ENCODE measurements around the gene QSOX1.

The QSOX1 gene

DNA sequence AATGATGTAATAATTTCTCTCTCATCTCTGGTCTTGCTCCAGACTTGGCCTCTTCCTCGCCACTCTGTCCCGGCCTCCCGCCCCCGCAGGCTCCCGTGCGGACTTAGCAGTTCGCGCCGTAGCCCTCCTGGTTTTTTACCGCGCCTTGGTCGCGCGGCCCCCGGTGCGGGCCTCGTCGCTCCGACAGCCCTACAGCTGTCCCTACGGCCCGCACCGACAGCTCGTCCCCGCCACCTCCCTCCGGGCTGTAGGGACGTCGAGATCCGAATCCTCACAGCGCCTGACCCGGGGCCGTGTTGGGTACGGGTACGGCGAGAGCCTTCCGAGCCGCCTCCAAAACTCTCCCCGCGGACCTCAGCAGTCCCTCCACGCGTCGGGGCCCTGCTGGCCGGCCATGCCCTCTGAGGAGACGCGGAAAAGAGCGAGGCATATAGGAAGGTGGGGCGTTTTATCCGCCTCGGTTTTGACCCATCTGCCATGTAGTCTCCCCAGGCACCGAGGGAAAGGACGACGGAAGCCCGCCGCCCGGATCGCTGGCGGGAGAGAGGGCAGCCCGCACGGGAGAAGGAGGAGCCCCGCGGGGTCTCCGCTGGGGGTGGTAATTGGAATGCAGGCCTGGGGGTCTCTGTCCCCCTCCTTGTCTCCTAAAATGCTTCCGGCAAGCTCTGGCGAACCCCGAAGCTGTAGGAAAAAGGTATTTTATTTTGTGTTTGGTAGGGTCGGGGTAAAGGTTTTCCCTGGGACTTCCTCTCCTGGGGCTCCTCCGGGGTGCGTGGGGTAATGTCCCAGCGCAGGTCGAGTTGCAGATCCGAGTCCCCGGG, 78.7 kb downstream of the QSOX1 start:
- TF ChIP-seq, protein P1, sequence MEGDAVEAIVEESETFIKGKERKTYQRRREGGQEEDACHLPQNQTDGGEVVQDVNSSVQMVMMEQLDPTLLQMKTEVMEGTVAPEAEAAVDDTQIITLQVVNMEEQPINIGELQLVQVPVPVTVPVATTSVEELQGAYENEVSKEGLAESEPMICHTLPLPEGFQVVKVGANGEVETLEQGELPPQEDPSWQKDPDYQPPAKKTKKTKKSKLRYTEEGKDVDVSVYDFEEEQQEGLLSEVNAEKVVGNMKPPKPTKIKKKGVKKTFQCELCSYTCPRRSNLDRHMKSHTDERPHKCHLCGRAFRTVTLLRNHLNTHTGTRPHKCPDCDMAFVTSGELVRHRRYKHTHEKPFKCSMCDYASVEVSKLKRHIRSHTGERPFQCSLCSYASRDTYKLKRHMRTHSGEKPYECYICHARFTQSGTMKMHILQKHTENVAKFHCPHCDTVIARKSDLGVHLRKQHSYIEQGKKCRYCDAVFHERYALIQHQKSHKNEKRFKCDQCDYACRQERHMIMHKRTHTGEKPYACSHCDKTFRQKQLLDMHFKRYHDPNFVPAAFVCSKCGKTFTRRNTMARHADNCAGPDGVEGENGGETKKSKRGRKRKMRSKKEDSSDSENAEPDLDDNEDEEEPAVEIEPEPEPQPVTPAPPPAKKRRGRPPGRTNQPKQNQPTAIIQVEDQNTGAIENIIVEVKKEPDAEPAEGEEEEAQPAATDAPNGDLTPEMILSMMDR (IDR thresholded peaks at IDR 0.05; ENCODE audit: insufficient read depth, missing control alignments), result no peak
- no peak for DNase-seq (ENCODE audit: insufficient read length, low spot score)
- no peak for FAIRE-seq

DNA sequence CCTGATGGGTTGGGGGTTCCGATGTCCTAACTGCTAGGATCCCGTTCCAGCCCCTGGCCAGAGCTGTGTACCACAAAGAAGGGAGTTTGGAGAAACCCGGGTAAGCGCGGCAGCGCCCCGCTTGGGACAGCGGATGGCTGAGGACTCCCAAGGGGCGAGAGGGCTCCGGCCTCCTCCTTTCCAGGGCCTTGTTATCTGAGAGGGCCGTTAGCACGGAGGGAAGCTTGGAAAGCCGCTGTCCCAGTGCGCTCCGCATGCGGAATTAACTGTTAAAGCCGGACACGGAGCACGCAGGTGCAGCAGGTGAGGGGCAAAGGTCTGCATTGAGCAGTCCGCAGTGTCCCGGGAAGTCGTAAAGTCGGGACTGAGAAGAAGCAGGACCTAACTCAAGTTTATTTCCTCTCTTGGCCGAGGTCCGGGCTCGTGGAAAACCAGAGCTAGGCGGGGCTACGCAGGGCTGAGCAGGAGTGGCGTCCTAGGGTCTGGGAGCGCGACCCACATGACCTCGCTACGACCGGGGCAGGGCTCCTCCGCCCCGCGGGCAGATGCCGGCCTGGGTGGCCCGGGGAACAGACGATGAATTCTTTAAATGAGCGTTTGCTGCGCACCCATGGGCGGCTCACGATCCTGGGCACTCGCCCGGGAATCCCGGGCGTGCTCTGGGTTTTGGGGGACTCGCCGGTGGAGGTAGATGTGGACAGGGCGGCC, 79.9 kb downstream of the QSOX1 start:
- TF ChIP-seq, protein P1 (IDR thresholded peaks at IDR 0.05; ENCODE audit: insufficient read depth, missing control alignments), result no peak
- DNase-seq (ENCODE audit: insufficient read length, low spot score), result no peak
- FAIRE-seq, result no peak

DNA sequence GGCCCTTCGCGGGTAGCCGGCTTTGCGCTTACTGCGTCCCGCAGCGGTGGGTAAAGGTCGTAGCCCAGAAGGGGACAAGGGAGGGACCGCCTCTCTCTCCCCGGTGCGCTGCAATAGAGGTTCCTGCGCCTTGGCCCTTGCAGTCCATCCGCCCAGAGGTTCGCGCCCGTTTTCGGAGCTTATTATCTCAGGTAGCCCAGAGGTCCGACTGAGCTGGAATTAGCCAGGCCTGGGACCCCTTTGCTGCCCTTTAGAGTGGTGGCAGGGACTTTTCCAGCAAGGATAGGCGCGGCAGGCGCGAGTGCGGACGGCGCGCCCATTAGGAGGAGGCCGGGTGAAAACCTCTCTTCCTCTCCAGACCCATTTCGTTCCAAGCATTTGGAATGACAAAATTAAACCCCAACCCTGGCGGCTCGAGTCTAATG, 80.4 kb downstream of the QSOX1 start:
- DNase-seq (ENCODE audit: insufficient read length, low spot score), result no peak
- FAIRE-seq, result no peak
- TF ChIP-seq, protein P1 (IDR thresholded peaks at IDR 0.05; ENCODE audit: insufficient read depth, missing control alignments), result no peak

DNA sequence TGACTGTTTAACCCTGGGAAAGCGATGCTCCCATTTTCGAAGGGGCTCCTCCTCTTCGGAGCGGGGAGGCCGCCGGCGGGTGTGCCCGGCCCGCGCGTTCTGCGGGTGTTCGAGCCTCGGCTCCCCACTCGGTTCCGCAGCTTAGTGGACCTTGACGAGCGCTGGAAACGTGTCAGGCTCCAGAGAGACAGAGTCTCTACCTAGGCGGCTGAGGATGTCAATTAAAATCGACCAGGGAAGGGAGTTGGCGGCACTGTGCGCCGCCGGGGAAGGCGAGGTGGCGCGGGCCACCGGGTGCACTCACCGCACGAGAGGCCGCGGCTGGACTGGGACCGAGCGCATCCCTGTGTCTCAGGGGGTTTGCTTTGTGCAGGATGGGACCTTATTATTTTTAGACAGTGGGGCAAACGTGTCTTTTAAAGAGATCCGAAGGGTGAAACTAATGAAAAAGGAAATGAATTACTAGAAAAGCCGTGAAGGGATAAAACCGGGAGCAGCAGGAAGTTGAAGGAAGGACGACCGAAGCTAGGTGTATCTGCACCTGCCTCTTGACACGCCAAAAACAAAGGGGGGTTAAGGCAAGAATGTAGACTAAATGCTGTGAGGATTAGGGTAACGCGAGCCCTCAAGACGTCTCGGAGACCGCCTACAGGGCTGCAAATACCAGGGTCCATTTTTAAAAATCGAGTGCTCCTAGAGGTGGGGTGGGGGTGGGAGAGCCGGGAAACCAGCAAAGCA, 81.0 kb downstream of the QSOX1 start:
- FAIRE-seq (no peak), DNase-seq (ENCODE audit: insufficient read length, low spot score) (no peak)
- TF ChIP-seq, protein P1 (IDR thresholded peaks at IDR 0.05; ENCODE audit: insufficient read depth, missing control alignments), result no peak

DNA sequence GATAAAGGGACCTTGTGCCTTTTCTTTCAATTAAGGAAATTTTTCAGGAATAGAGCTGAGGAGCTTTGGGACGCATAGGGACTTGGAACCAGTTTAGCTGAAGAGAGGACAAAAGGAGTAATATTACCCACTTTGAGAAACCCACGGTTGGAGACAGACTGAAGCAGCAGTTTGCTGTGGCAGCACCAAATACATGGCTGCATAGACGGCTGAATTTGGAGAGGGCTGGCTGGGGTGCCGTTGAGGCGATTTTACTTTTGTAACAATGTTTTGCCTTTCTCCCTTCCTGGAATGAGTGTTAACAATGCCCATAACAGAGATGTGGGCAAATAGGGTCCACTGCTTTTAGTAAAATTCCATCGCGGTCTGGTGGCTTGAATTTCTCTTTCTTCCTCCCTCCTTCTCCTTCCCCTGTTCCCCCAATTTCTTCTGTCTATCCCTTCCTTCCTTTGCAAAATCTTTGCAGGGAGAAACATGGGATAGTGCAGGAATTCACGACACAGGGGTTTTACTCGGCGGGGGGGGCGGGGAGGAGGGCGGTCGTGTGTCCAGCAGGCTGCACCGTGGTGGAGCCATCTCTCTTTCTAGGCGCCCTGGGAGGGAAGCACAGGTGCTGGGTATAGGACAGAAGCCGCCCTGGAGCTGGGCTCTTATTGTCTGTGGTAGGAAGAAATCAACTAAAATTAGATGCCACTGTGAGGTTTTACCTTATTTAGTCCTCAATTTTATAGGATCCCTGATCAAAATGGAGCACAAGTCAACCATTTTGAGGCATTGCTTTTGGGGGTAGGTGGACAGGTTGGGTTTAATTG, 82.2 kb downstream of the QSOX1 start:
- TF ChIP-seq, protein P1 (IDR thresholded peaks at IDR 0.05; ENCODE audit: insufficient read depth, missing control alignments), result no peak
- FAIRE-seq, result no peak
- DNase-seq (ENCODE audit: insufficient read length, low spot score), result no peak

DNA sequence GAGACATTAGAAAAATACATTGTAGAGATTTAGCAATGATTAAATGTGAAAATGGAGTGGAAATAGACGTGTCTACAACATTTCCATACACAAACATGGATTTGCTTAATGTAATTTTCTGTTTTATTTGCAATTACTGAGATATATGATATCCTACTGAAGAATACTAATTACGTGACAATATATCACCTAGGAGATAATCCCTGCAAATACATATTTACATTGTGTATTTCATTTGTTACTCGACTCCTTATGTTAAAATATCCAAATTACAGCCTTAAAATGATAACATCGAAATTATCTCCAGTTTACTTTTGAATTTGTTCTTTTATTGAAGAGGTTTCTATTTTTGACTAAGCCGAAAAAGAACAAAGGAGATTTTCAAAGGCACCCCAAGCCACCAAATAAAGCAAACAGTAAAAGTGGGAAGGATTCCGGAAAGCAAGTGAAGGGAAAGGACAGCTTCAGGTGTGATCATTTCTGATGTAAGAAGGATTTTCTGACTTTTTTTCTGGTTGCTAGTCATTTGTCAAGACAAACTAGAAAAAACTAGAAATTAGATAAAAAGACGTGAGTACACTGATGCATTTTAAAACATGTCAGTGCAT, 83.3 kb downstream of the QSOX1 start:
- TF ChIP-seq, protein P1 (IDR thresholded peaks at IDR 0.05; ENCODE audit: insufficient read depth, missing control alignments), result no peak
- DNase-seq (ENCODE audit: insufficient read length, low spot score) (no peak), FAIRE-seq (no peak)

Data from D721Med (cell line).